T-helper 9 cell (primary cell): ENCODE measurements around the gene CFHR1.
"Not testable (repeated sequence)": the region's sequence is repeated elsewhere in the genome, so short reads cannot be mapped to it uniquely, and the experiment has no call there.

Experiments
- DNase-seq: peaks from one replicate; pipeline ENCODE4 v3.0.0-alpha.2; 2020
- total RNA-seq, 2 donors: gene quantifications; one replicate each; lab custom pipeline; 2026; lab: John Stamatoyannopoulos, UW

Gene CFHR1
- 0 reads per million in 2 donors for total RNA-seq

DNA sequence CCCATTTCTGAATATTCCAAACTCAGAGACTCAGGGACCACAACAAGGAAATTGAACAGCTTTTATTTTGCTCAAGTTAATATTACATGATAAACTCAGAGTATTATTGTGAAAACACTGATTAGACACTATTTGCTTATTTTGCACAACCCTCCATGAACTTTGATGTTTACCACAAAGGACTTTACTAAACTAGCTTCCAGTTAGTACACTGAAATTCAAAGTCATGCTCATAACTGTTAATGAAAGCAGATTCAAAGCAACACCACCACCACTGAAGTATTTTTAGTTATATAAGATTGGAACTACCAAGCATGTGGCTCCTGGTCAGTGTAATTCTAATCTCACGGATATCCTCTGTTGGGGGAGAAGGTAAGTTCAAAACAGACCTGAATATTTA lies at the start of gene CFHR1:
Gene CFHR1, plus strand, starts transcription at position 201 of the 400 bp plus-strand sequence. Its CDS starts 114 bp downstream, at position 315.
- DNase-seq: not testable (repeated sequence)

- not testable (repeated sequence) for DNase-seq
These were observed 49.7 kb upstream of the CFHR1 start for GRCh38 chr1:196769823-196770222.

DNA sequence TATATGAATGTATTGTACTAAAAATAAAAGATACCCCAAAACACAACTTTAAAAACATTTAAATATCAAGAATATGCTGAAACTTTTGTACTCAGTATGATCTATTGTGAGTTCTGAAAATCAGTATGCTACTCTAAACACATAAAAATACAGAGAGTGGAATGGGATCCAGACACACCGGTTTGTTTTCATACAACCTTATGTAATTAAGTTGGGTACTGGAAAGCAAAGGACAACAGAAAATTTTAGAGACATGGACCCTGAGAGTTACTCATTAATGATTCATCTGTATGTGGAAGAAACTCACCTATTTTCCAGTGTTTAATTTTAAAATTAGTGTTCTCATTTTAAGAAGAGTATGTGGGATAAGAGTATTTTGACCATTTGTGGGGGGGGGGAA lies 45.8 kb upstream of the CFHR1 start:
- no peak for DNase-seq

DNA sequence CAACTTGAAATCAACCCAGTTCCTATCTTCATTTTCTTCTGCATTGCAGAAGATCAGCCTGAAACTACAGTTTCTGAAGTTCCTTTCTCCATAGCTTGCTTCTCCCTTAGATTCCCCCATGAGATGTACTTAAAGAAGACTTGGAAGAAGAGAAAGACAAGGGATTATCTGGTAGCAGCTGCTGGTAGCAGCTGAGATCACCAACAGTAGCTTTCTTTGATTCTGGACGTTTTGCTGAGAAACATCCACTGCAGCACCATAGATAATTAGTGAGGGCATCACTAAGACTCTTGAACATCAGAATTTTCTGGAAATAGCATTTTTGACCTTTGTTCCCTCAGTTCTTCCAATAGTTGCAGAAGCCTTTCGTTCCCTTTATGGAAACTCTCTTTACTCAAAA lies 45.4 kb upstream of the CFHR1 start:
- DNase-seq: no peak

- no peak for DNase-seq
These were observed 44.9 kb upstream of the CFHR1 start, which contains the start of gene CFHR3 for GRCh38 chr1:196774603-196775002. Gene CFHR3 (plus strand): TSS chr1:196774840. CDS start chr1:196774887, 47 bp downstream.

GRCh38 chr1:196777603-196778002 lies 41.9 kb upstream of the CFHR1 start:
- no peak for DNase-seq

- DNase-seq: no peak
These were observed 40.4 kb upstream of the CFHR1 start for GRCh38 chr1:196779093-196779492.

GRCh38 chr1:196791252-196791651 lies 28.3 kb upstream of the CFHR1 start:
- DNase-seq: not testable (repeated sequence)

- not testable (repeated sequence) for DNase-seq
These were observed 25.4 kb upstream of the CFHR1 start for GRCh38 chr1:196794103-196794502.

GRCh38 chr1:196797891-196798290 lies 21.6 kb upstream of the CFHR1 start:
- DNase-seq: no peak

DNA sequence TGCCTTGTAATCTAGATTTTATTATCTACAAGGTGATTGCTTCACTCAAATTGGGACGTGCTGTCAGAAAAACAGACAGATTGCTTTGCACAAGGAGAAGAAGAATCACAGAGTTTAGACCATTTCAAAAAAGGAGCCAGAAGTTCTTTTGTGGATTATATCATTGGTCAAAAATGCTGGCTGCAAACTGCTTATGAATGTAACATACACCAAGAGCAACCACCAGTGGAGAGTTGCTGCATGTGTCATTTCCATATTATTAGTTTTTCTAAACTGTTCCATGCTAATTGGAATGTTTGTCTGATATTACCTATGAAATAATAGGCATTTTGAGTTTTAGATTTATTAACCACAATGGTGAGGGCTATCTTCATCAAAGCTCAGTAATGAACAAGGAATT lies 17.6 kb upstream of the CFHR1 start:
- DNase-seq: not testable (repeated sequence)

GRCh38 chr1:196808529-196809235 lies 10.8 kb upstream of the CFHR1 start:
- DNase-seq: no peak

DNA sequence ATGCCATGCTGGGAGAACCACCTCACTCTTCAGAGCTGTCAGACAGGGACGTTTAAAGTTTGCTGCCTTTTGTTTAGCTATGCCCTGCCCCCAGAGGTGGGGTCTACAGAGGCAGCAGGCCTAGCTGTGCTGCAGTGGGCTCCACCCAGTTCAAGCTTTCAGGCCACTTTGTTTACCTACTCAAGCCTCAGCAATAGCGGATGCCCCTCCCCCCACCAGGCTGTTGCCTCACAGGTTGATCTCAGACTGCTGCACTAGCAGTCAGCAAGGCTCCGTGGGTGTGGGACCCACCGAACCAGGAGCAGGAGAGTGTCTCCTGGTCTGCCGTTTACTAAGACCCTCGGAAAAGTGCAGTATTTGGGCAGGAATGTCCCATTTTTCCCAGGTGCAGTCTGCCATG lies 2.1 kb upstream of the CFHR1 start:
- not testable (repeated sequence) for DNase-seq

- DNase-seq: not testable (repeated sequence)
These were observed 8.3 kb downstream of the CFHR1 start for GRCh38 chr1:196827860-196828259.

- DNase-seq: not testable (repeated sequence)
These were observed 30.3 kb downstream of the CFHR1 start for GRCh38 chr1:196849613-196850492.

- no peak for DNase-seq
These were observed 36.5 kb downstream of the CFHR1 start for GRCh38 chr1:196856053-196856452.

DNA sequence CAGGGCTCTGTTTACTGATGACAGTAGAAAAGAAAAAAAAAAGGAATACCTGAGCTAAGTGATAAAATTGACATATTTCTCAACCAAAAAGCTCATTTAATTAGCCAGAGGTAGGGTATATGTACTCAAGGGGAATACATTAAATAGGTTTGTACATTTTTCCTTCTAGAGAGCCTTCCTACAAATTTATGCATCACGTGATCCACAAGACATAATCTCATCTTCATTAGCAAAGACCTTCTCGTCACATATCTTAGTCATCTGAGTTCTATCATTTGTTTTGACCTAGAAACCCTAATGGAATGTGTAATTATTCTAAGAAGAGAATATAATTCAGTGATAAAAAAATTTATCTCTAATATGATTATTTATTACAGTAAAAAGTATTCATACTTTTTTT lies 37.7 kb downstream of the CFHR1 start:
- DNase-seq: no peak

DNA sequence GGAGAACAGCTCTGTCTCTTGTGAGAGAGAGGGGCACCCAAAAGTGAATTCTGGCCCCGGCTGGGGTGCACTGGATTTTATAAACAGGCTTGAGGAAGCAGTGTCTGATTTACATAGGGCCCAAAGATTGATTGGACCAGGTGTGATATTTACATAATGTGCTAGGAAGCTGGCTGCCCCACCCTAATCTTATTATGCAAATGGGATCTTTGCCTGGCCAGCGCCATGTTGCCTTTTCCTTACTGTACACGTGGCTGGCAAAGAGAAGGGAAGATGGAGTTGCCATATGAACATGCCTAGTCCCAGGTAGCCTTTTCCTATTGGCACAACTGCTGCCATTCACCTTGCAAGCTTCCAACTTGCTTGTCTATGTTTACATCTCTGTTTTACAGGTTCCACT lies 39.3 kb downstream of the CFHR1 start:
- DNase-seq: no peak

DNA sequence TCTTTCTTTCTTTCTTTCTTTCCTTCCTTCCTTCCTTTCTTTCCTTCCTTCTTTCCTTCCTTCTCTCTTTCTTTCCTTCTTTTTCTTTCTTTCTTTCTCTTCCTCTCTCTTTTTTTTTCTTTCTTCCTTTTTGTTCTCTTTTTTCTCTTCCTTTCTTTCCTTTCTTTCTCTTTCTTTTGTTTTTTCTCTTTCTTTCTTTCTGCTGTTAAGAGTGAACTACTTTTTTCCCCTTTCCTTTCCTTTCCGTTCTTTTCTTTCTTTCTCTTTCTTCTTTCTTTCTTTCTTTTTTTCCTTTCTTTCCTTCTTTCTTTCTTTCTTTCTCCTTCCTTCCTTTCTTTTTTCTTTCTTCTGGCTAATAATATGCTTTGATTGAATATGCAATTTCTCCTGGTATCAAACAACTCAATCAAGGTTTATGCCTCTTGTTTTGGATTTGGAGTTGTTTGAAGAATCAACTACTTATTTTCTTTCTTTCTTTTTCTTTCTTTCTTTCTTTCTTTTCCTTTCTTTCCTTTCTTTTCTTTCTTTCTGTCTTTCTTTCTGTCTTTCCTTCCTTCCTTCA lies 40.9 kb downstream of the CFHR1 start:
- no peak for DNase-seq

GRCh38 chr1:196861429-196861828 lies 41.9 kb downstream of the CFHR1 start:
- no peak for DNase-seq

- DNase-seq: no peak
These were observed 47.4 kb downstream of the CFHR1 start for GRCh38 chr1:196866974-196867373.

DNA sequence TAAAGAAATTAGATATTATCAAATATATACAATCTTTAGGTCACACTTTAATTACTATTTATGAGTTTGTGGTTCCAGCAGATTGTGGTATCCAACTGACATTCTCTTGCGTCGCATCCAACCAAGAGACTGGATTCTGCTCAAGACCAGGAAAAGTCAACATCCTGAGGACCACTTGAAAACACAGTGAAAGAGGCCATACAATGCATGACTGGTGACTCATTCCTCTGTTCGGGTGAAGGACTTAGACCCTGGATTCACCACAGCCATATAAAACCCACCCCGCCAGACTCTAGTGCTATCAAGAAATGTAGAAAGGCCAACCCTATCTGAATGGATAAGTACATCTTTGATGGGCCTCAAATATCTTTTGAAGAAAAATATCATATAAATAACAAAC lies 53.9 kb downstream of the CFHR1 start:
- DNase-seq: no peak

- no peak for DNase-seq
These were observed 56.4 kb downstream of the CFHR1 start for GRCh38 chr1:196875935-196876334.
